SK-N-MC (cell line): ENCODE results near the gene WDR4.
"Not testable (repeated sequence)": the region's sequence is repeated elsewhere in the genome, so short reads cannot be mapped to it uniquely, and the experiment has no call there.

Source experiments
- DNase-seq: peaks from one replicate; pipeline ENCODE4 v3.0.0-alpha.2; 2011; ENCODE audit warnings: low read depth, low spot score
- H3K27ac ChIP-seq: fragments of 200-600 bp; sonication (generic); 2 replicates; pipeline ENCODE4 v1.5.1; 2016; ENCODE audit warnings: mixed run types
- H3K36me3 ChIP-seq: fragments of 200-600 bp; sonication (generic); 2 replicates; pipeline ENCODE4 v1.6.1; 2017; ENCODE audit warnings: antibody characterized with exemption, low read length, mixed read lengths; ENCODE audit not compliant: insufficient read depth
- H3K4me3 ChIP-seq: fragments of 200-600 bp; sonication (generic); 2 replicates; pipeline ENCODE4 v1.5.1; 2016
- H3K9ac ChIP-seq: fragments of 200-600 bp; sonication (generic); 2 replicates; pipeline ENCODE4 v1.8.0; 2017; ENCODE audit warnings: mixed run types, mixed read lengths; ENCODE audit not compliant: insufficient read length
- H3K9me3 ChIP-seq: fragments of 200-600 bp; sonication (generic); 2 replicates; pipeline ENCODE4 v1.6.1; 2017; ENCODE audit warnings: low read depth, mild to moderate bottlenecking, antibody characterized with exemption, low read length, moderate library complexity, mixed read lengths
- EZH2 ChIP-seq: fragments of 200-600 bp; sonication (generic); IDR thresholded peaks from one replicate; pipeline ENCODE4 v1.6.1; 2017; ENCODE audit warnings: antibody characterized with exemption
- FOXP2 ChIP-seq: optimal IDR thresholded peaks from 2 replicates; pipeline ENCODE3; 2011; ENCODE audit warnings: mild to moderate bottlenecking, moderate library complexity; ENCODE audit not compliant: insufficient read depth; ENCODE audit errors: extremely low read length, control extremely low read depth
- POLR2AphosphoS5 ChIP-seq: IDR thresholded peaks from 2 replicates; pipeline ENCODE4 v1.6.1; 2012; ENCODE audit warnings: mild to moderate bottlenecking, low read depth, low read length, borderline replicate concordance

WDR4 gene

DNA sequence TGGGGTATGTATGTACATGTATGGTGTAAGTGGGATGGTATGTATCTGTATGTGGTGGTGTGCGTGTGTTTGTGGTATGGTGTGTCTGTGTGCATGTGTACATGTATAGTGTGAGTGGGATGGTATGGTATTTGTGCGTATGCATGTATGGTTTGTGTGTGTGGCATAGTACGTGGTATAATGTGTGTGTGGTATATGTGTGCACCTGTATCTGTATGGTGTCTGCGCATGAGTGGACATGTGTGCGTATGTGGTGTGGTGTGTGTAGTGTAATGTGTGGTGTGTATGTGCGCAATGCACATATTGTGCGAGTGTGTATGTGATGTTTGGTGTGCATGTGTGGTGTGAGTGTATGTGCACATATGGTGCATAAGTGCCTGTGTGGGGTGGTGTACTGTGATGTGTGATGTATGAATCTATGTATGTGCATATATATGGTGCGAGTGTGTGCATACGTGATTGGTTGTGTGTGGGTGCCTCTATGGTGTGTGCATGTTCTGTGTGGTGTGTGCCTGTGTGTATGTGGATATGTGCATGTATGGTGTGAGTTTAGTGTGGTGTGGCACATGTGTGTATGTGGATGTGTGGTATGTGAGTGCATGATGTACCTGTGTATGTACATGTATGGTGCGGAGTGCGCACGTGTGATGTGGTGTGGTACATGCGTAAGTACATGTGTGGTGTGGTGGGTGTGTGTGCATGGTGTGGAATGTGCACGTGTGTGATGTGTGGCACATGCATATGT lies 38.8 kb downstream of the WDR4 start:
- TF ChIP-seq POLR2AphosphoS5 = peak; percentile 12; the same call in 1 of the 2 replicates
- TF ChIP-seq EZH2 = no peak
- DNase-seq = no peak
- no peak overlapping the region for H3K27ac ChIP-seq
- no peak overlapping the region for H3K9ac ChIP-seq
- peaks cover 47% of the 10 kb centered on the region for H3K36me3 ChIP-seq
- H3K4me3 ChIP-seq = no peak overlapping the region
- H3K9me3 ChIP-seq = no peaks in the 10 kb centered on the region

DNA sequence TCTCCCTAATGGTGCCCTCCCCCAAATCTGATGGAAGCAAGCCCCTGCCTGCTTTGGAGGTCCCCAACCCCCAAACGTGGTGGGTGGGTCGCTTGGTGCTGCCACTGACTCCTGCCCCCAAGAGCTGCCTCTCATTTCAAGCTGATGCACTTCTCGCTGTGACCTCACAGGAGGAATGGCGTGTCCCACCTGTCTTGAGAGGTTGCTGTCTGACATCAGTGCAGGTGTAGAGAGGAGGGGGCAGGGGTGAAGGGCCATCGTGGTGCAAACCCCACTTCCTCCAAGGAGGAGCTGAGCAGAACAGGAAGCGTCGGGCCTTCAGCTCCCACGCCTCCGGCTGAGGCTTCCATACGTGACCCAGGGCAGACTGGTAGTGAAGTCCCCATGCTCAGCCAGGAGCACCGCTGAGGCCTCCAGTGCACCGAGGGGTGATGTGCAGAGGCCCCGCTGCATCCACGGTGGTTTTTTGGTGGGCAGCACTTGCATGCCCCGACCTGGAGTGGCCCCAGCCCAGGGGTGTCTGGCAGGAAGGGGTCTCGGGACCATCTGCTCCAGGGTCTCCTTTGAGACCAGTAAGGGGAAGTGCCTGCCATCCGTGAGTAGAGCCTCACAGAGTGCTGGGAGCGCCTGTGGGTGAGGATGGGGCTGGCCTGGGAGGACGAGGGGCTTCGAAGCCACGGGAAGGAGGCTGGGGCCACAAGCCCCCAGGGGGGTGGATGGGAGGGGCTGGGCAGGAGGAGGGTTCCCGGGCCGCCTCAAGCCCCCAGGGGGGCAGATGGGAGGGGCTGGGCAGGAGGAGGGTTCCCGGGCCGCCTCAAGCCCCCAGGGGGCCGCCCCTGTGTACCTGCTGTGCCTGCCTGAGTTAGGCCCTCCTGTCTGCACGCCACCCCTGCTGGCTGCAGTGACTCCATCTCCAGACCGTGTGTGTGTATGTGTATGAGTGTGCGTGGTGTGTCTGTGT lies 39.8 kb downstream of the WDR4 start:
- Histone ChIP-seq H3K9me3 (no peaks in the 10 kb centered on the region), H3K9ac (no peak overlapping the region), H3K27ac (no peak overlapping the region), H3K4me3 (no peak overlapping the region), H3K36me3 (peaks cover 37% of the 10 kb centered on the region)
- no peak for DNase-seq
- no peak for TF ChIP-seq FOXP2
- no peak for TF ChIP-seq POLR2AphosphoS5
- TF ChIP-seq EZH2 = no peak

DNA sequence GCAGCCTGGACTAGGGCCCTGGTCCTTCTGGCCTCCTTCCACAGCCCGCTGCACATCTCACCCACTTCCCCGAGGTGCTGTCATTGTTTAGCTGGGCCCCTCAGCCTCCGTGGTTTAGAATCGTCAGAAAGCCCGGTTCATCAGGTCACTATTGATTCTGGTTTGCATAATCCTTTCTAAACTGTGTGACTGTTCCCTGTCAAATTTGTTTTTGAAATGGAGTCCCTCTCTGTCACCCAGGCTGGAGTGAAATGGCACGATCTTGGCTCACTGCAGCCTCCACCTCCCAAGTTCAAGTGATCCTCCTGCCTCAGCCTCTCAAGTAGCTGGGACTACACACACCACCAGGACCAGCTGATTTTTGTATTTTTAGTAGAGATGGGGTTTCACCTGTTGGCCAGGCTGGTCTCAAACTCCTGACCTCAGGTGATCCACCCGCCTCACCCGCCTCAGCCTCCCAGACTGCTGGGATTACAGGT lies 41.1 kb downstream of the WDR4 start:
- H3K36me3 ChIP-seq = peaks cover 27% of the 10 kb centered on the region
- not testable (repeated sequence) for H3K4me3 ChIP-seq, H3K9ac ChIP-seq, H3K9me3 ChIP-seq, DNase-seq, H3K27ac ChIP-seq

DNA sequence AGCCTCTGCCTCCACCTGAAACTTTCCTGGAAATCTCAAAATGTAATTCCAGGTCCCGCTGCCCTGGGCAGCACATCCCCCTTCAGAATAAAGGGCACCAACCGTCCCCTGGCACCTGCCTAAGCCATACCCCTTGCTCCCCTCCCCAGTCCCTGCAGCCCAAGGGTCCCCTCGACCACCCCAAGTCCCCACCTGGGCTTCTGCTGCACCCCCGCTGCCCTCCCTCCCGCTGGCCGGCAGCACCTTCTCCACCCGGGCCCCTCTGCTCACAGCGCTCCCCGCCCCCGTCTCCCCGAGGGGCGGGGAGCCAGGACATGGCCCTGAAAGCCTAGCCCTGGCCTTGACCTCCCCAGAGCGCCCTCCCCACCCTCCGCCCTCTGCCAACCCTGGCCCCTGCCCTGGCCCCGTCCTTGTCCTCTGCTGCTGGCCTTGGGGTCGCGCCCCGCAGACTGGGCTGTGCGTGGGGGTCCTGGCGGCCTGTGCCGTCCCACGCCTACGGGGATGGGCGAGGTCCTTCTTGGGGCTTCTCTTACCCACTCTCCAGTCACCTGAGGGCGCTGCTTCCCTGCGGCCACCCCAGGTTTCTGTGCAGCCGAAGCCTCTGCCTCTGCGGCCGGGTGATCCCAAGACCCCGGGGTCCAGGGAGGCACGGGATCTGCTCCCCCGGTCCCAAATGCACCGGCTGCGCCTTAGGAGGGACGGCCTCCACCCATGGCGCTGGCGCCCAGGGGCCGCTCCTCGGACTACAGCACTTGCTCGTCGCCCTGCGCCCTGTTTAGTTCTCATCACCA lies 41.7 kb downstream of the WDR4 start:
- Histone ChIP-seq H3K36me3 (peaks cover 22% of the 10 kb centered on the region), H3K27ac (no peak overlapping the region), H3K4me3 (no peak overlapping the region), H3K9ac (no peak overlapping the region), H3K9me3 (no peaks in the 10 kb centered on the region)
- no peak for DNase-seq
- TF ChIP-seq FOXP2 (no peak), POLR2AphosphoS5 (0 out of 2 replicates have a peak, but pooled peaks have one; percentile 49)

DNA sequence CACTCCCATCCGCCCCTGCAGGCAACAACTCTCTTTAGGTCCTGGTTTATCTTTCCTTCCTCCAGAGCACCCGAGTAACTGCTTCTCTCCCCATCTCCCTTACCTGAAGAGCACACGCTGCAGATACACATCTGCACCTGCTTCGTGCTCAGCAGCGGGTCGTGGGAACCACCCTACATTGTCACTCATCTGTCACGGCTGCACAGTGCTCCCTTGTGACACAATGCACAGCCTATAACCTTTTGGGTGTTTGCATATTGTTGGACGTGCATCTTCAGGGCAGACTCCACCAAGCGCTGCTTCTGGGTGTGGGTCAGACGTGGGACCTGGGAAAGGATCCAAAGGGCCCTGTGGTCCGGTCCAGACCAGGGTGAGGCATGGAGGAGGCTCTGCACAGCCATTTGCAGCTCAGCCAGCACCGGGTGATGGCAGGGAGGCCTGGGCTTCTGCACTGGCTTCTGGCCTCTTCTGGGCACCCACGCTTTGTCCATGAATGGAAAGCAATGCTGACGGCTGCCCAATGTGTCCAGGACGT lies 42.5 kb downstream of the WDR4 start:
- Histone ChIP-seq H3K27ac (no peak overlapping the region), H3K9me3 (no peaks in the 10 kb centered on the region), H3K9ac (no peak overlapping the region), H3K4me3 (no peak overlapping the region), H3K36me3 (peaks cover 17% of the 10 kb centered on the region)
- DNase-seq = no peak
- TF ChIP-seq FOXP2 = no peak
- TF ChIP-seq POLR2AphosphoS5 = no peak

DNA sequence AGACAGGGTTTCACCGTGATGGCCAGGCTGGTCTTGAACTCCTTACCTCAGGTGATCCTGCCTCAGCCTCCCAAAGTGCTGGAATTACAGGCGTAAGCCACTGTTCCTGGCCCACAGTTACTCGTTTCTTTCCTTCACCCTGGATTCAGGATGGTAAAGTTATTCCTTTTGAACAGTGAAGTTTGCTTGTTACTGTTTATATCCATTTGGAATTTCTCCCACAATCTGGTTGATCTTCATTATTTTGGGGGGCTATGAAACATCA lies 43.0 kb downstream of the WDR4 start:
- Histone ChIP-seq H3K36me3 (peaks cover 13% of the 10 kb centered on the region), H3K9ac (no peak overlapping the region), H3K9me3 (no peaks in the 10 kb centered on the region), H3K27ac (no peak overlapping the region), H3K4me3 (no peak overlapping the region)
- no peak for DNase-seq
- TF ChIP-seq POLR2AphosphoS5 = no peak
- TF ChIP-seq FOXP2 = no peak
- no peak for TF ChIP-seq EZH2

DNA sequence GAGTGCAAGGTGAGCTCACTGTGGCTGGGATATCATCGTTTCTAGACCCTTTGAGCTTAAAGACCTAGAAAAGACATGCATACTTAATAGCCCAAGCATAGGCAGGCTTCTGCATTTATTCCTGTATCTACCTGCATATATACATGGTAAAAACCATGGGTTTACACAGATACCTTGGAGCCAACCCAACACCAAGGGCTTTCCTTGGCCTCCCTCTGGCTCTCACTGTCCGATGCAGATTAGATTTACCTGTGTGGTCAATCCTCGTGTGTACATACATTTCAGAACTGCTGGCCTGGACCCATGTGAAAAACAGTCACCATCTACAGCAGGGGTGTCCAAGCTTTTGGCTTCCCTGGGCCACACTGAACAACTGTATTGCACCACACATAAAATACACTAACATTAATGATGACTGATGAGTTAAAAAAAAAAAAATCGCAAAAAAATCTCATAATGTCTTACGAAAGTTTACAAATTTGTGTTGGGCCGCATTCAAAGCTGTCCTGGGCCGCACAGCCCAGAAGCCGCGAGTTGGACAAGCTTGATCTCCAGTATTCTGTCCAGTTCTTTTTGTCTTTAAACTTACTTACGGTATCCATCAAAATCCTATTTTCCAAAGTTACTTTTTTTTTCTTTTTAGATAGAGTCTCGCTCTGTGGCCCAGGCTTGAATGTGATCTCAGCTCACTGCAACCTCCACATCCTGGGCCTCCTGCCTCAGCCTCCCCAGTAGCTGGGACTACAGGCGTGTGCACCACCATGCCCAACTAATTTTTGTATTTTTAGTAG lies 43.5 kb downstream of the WDR4 start:
- Histone ChIP-seq H3K27ac (no peak overlapping the region), H3K36me3 (peaks cover 8% of the 10 kb centered on the region), H3K9me3 (no peaks in the 10 kb centered on the region), H3K9ac (no peak overlapping the region), H3K4me3 (no peak overlapping the region)
- TF ChIP-seq EZH2 = no peak
- no peak for TF ChIP-seq FOXP2
- TF ChIP-seq POLR2AphosphoS5 = no peak
- DNase-seq = no peak
